ENCODE measurements around the gene TRPM3. TPM values are rescaled to one million over a fixed set of nuclear protein-coding genes. Genes with fewer than 3 reads are reported as not detected.

The TRPM3 gene
- total RNA-seq, 4 donors from 2014 or later, result 0.57 to 4.4 (median 1.4) TPM; not detected in 1

GRCh38 chr9:71076096-71076495, 45.3 kb downstream of the TRPM3 start:
- TF ChIP-seq CTCF (IDR thresholded peaks at IDR 0.05; ENCODE audit: low read depth), result no peak

GRCh38 chr9:71073494-71073893, 47.9 kb downstream of the TRPM3 start:
- no peak for TF ChIP-seq CTCF (IDR thresholded peaks at IDR 0.05; ENCODE audit: low read depth)

- TF ChIP-seq CTCF (IDR thresholded peaks at IDR 0.05; ENCODE audit: low read depth), result no peak
These were observed 48.8 kb downstream of the TRPM3 start for GRCh38 chr9:71072587-71072986.

GRCh38 chr9:71071633-71072032, 49.8 kb downstream of the TRPM3 start:
- TF ChIP-seq CTCF (IDR thresholded peaks at IDR 0.05; ENCODE audit: low read depth), result no peak

- no peak for TF ChIP-seq CTCF (IDR thresholded peaks at IDR 0.05; ENCODE audit: low read depth)
These were observed 62.8 kb downstream of the TRPM3 start for GRCh38 chr9:71058660-71059059.

GRCh38 chr9:71052287-71052686, 69.1 kb downstream of the TRPM3 start:
- no peak for TF ChIP-seq CTCF (IDR thresholded peaks at IDR 0.05; ENCODE audit: low read depth)

GRCh38 chr9:71048280-71048679, 73.1 kb downstream of the TRPM3 start:
- TF ChIP-seq CTCF (IDR thresholded peaks at IDR 0.05; ENCODE audit: low read depth), result no peak

Measured in subcutaneous adipose tissue (tissue), 4 donors.